Fibroblast of pulmonary artery (primary cell): ENCODE results near the gene RBM25.

Source experiments
- DNase-seq: peaks from one replicate; pipeline ENCODE4 v3.0.0-alpha.2; 2010; ENCODE audit warnings: low read depth
- H3K4me3 ChIP-seq: replicated peaks from 2 replicates; pipeline ENCODE4 v1.5.1; 2011; ENCODE audit warnings: low read depth, mild to moderate bottlenecking, control low read depth, low read length, moderate library complexity
- CTCF ChIP-seq: IDR thresholded peaks from 2 replicates; pipeline ENCODE4 v1.5.1; 2011; ENCODE audit warnings: mild to moderate bottlenecking, control low read depth, low read length, inconsistent platforms; ENCODE audit errors: missing control alignments

The RBM25 gene

GRCh38 chr14:73133795-73134194 lies 75.5 kb downstream of the RBM25 start:
- H3K4me3 ChIP-seq, result no peak overlapping the region
- DNase-seq, result no peak
- TF ChIP-seq CTCF, result no peak

GRCh38 chr14:73136085-73136386 lies 77.7 kb downstream of the RBM25 start:
- H3K4me3 ChIP-seq, result peak overlapping the region; percentile 86
- no peak for TF ChIP-seq CTCF
- DNase-seq, result no peak

- TF ChIP-seq CTCF, result no peak
- DNase-seq, result peak; percentile 92
- peak within 1 kb of the TSS; percentile 86 for H3K4me3 ChIP-seq
Observed at GRCh38 chr14:73136387-73137225, 78.3 kb downstream of the RBM25 start, which contains the start of gene PSEN1. PSEN1 (plus strand) TSS chr14:73136507; CDS start chr14:73148020, 11,513 bp downstream.

- no peak for TF ChIP-seq CTCF
- no peak overlapping the region for H3K4me3 ChIP-seq
- no peak for DNase-seq
Observed at GRCh38 chr14:73140811-73141323, 82.5 kb downstream of the RBM25 start.

- H3K4me3 ChIP-seq, result no peak overlapping the region
- TF ChIP-seq CTCF, result no peak
- DNase-seq, result no peak
Observed at GRCh38 chr14:73142216-73142615, 83.9 kb downstream of the RBM25 start.

GRCh38 chr14:73143003-73143402 lies 84.7 kb downstream of the RBM25 start:
- no peak overlapping the region for H3K4me3 ChIP-seq
- no peak for DNase-seq
- no peak for TF ChIP-seq CTCF

GRCh38 chr14:73143617-73144016 lies 85.3 kb downstream of the RBM25 start:
- no peak for DNase-seq
- no peak for TF ChIP-seq CTCF
- H3K4me3 ChIP-seq, result no peak overlapping the region
